Measurements from ENCODE around the gene FFAR2.

The FFAR2 gene

GRCh38 chr19:35427187-35427586, 20.9 kb upstream of the FFAR2 start:
- DNase-seq, result no peak

- DNase-seq, result no peak
Observed at GRCh38 chr19:35429698-35430408, 18.2 kb upstream of the FFAR2 start.

- no peak for DNase-seq
Observed at GRCh38 chr19:35430409-35431144, 17.5 kb upstream of the FFAR2 start.

- DNase-seq, result no peak
Observed at GRCh38 chr19:35431145-35431807, 16.8 kb upstream of the FFAR2 start.

- no peak for DNase-seq
Observed at GRCh38 chr19:35432911-35433310, 15.1 kb upstream of the FFAR2 start.

- DNase-seq, result no peak
Observed at GRCh38 chr19:35433448-35433847, 14.6 kb upstream of the FFAR2 start.

GRCh38 chr19:35435896-35436295, 12.2 kb upstream of the FFAR2 start:
- DNase-seq, result no peak

GRCh38 chr19:35436477-35437405, 11.3 kb upstream of the FFAR2 start:
- DNase-seq, result peak; percentile 47

- no peak for DNase-seq
Observed at GRCh38 chr19:35437406-35437951, 10.6 kb upstream of the FFAR2 start.

GRCh38 chr19:35438096-35438495, 10.0 kb upstream of the FFAR2 start:
- no peak for DNase-seq

GRCh38 chr19:35438527-35438926, 9.5 kb upstream of the FFAR2 start:
- no peak for DNase-seq

GRCh38 chr19:35439921-35440320, 8.1 kb upstream of the FFAR2 start:
- no peak for DNase-seq

- DNase-seq, result no peak
Observed at GRCh38 chr19:35442091-35442490, 6.0 kb upstream of the FFAR2 start.

- DNase-seq, result no peak
Observed at GRCh38 chr19:35444735-35445134, 3.3 kb upstream of the FFAR2 start.

- peak; percentile 55 for DNase-seq
Observed at GRCh38 chr19:35445826-35446593, 2.0 kb upstream of the FFAR2 start.

- no peak for DNase-seq
Observed at GRCh38 chr19:35449359-35450043, 1.4 kb downstream of the FFAR2 start.

GRCh38 chr19:35451338-35452096, 3.5 kb downstream of the FFAR2 start:
- DNase-seq, result peak; percentile 50

GRCh38 chr19:35454663-35455062, 6.6 kb downstream of the FFAR2 start:
- DNase-seq, result no peak

GRCh38 chr19:35455616-35456201, 7.7 kb downstream of the FFAR2 start:
- no peak for DNase-seq

- DNase-seq, result no peak
Observed at GRCh38 chr19:35457173-35457572, 9.1 kb downstream of the FFAR2 start.

All from stimulated activated CD8-positive, alpha-beta memory T cell treated with anti-CD3 and anti-CD28 coated beads, Interleukin-4, amount 100 ng/mL, for 48 hours (primary cell).